HG02981 (cell line): Measurements from ENCODE around the gene KL.

ENCODE experiments used
- ATAC-seq: cut with Tn5 transposase; IDR thresholded peaks from one replicate; pipeline ENCODE4 v1.9.1; 2021; ENCODE audit warnings: mild to moderate bottlenecking, moderate library complexity; ENCODE audit not compliant: unreplicated experiment

KL gene

DNA sequence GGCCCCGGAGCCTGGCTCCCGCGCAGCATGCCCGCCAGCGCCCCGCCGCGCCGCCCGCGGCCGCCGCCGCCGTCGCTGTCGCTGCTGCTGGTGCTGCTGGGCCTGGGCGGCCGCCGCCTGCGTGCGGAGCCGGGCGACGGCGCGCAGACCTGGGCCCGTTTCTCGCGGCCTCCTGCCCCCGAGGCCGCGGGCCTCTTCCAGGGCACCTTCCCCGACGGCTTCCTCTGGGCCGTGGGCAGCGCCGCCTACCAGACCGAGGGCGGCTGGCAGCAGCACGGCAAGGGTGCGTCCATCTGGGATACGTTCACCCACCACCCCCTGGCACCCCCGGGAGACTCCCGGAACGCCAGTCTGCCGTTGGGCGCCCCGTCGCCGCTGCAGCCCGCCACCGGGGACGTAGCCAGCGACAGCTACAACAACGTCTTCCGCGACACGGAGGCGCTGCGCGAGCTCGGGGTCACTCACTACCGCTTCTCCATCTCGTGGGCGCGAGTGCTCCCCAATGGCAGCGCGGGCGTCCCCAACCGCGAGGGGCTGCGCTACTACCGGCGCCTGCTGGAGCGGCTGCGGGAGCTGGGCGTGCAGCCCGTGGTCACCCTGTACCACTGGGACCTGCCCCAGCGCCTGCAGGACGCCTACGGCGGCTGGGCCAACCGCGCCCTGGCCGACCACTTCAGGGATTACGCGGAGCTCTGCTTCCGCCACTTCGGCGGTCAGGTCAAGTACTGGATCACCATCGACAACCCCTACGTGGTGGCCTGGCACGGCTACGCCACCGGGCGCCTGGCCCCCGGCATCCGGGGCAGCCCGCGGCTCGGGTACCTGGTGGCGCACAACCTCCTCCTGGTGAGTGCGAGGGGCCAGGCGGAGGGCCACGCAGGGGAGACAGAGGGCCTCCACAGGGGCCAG, at the start of gene KL:
Gene KL (plus strand): TSS at position 10 of the 909 bp plus-strand sequence. CDS start 18 bp downstream, at position 28.
- ATAC-seq = peak; percentile 27

DNA sequence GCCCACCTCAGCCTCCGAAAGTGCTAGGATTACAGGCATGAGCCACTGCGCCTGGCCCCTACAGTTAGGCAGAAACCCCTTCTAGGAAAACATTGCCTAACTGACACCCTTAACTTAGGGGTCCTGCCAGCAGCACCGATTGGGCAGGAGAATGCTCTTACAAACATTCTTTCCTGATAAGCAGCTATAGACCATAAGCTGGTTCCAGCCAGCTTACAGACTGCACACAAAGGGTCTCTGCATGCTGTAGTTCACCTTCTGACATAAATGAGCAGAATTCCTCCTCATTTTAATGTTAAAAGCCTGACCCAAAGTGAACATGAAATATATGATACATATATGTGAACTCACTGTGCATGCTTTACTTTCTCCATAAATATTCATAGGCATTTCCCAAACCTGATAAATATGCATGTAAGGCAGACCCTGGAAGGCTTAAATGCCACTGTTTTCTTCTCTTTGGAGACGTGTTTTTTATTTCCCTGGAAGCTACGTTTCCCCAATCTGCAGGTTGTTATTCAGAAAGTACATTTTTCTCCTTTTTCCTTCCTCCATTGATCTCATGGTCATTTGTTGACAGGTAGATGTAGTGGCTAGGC, 48.5 kb upstream of the KL start:
- ATAC-seq = no peak

DNA sequence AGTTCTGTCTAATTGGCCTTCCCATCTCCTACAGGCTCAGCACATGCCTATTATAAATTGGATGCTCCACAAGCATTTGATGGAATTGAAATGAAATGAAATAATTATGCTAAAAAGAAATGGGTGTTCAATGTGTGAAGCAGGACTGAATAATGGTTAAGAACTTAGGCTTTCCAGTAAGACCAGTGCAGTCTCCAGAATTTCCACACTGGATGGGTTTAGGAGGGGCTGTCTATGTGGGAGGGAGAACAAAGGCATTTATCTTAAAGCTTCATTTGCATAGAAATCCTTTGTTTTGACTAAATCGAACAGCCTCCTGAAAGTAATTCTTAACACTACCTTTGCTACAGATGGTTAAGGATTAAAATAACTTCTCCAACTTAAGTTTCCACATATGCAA, 47.9 kb upstream of the KL start:
- no peak for ATAC-seq

DNA sequence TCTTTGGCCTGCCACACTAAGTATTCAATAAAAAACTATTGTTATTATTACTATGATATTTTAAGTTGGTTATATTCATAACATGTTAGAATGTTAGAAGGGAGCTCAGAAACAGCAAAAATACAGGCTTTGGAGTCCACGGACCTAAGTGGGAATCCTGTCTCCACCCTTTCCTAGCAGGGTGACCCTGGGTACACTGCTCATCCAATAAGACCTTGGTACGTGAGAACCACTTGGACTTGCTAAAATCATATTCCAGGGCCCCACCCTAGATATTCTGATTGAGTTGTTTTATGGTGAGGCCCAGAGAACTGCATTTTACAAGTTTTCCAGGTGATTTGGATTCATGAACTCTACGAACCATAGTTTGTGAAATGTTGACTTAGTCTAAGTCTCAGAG, 47.4 kb upstream of the KL start:
- no peak for ATAC-seq

DNA sequence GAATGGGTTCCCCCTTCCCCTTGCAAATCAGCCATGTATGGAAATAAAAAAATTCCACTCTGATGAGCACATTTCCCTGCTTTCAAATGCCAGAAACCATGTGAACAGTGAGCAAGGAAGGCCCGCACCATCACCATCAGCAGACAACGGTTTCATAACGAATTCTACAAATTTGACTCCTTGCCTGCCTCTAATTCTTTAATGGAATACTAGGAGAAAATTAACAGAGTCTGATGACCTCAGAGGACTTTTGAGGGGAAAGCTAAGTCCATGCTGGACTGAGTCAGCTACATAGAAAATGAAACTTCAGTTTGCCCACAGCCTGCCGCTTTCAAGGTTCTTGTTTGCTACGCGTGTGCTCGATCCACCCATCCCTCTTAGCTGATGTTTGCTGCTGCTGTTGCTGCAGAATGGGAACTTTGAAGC, 46.7 kb upstream of the KL start:
- ATAC-seq = peak; percentile 90

DNA sequence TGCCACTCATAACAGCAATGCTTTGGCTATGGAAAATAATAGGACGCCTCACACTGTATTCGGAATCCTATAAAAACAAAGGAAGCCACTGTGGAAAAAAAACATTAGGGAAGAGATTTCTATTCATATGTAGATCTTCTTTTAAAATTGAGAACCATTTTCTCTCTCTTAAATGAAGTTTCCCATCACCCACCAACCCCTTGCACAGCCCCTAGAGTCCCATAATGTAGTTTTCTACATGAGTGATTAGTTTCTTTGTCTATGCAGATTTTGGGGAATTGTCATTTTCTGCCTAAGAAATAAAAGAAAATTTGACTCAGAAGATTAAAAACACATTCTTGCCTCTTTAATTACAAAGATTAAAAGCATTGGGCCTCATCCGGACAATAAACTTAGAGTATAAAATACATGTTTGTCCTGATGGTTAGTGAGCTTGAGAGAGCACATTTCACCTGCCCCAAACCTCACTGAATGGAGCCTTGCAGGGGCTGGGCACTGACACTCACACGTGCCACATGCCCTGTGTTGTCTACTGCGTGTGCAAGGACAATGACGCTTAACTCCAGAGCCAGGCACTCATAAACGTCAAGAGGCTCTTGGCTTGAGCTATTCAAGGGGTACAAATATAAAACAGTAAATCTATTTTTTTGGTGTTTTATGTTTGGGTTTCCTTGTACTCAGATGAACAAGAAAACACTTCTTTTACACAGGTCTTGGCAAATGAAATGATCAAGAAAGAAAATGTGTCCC, 40.0 kb upstream of the KL start:
- ATAC-seq = no peak

DNA sequence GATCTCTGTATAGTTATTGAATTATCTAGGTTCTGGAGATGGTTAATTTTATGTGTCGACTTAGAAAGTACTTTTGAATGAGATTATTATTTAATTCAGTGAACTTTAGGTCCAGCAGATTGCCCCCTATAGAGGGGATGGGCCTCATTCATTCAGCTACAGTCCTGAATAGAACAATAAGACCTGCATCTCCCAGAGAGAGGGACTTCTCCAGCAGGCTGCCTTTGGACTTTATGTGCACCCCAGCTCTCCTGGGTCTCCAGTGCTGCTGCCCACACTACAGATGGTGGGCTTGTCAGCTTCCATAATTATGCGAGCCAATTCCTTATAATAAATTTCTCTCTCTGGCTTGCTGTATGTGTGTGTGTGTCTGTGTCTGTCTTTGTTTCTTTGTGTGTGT, 39.3 kb upstream of the KL start:
- no peak for ATAC-seq

DNA sequence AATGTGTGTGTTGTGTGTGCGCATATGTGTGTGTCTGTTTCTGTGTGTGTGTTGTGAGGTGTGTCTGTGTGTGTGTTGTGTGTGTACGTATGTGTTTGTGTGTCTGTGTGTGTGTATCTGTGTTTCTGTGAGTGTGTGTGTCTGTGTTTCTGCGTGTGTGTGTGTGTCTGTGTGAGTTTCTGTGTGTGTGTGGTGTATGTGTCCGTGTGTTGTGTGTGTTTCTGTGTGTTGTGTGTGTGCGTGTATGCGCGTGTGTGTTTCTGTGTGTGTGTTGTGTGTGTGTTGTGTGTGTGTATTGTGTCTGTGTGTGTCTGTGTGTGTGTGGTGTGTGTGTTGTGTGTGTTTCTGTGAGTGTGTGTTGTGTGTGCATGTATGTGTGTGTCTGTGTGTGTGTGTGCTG, 38.9 kb upstream of the KL start:
- ATAC-seq = no peak

DNA sequence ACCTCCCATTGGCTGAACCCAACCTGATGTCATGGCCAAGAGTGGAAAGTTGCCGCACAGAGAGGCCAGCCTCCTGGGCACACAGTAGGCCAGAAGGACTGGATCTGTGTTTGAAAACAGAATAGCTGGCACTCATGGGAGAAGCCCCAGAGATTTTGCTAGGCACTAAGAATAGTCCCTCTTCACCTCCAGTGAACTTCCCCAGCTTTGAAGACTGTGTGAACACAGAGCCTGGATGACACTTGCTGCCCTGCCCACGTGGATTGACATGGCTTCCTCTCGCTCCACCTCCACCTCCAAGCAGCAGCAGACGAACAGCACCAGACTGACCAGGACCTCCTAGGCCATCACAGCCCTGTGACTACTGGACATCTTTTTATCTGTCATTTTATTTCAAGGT, 37.9 kb upstream of the KL start:
- ATAC-seq = no peak

DNA sequence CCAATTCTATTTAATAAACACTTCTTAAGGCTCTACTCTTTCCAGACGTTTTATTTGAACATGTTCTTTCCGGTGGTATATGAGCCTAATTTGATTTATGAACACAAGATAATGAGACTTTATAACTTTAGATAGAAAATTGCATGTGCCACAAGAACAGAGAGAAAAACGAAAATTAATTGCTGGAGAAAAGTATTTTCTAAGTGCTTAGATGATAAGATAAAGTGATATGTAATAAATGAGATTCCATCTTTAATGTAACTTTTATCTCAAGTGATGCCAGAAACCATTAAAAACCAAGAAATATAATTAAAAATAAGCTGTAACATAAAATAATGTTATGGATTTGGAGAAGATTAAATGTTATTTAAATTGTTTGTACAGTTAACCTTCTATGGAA, 33.2 kb upstream of the KL start:
- ATAC-seq = no peak

DNA sequence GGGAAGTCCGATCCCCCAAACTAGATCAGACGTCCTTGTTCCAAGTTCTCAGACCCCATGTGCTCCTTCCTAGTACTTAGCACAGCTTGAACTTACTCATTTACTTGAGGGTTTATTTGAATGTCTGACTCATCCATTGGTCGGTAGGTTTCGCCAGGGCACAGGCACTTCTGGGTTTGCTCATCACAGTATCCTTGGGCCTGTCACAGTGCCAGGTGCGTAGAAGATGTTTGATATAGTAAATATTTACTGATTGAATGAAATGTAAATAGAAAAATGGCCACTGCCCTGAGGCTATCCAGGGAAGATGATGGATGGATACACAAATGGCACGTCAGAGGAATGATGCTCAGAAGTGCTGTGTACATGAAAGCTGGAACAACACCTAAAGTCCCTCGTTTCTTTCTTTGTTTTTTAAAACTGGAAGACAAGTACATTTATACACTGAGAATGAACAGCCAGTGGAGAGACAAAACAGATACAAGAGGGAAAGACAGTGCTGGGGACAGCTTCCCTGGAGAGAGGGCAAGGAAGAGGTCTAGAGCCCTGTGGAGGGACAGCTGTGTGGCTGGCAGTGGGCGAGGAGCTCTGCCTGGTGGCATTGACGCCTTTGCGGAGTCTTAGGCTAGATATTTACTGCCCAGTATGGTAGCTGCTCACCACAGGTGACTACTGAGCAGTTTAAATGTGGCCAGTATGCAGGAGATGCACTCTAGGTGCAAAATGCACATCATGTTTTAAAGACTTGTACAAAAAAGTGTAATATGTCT, 31.2 kb upstream of the KL start:
- no peak for ATAC-seq

DNA sequence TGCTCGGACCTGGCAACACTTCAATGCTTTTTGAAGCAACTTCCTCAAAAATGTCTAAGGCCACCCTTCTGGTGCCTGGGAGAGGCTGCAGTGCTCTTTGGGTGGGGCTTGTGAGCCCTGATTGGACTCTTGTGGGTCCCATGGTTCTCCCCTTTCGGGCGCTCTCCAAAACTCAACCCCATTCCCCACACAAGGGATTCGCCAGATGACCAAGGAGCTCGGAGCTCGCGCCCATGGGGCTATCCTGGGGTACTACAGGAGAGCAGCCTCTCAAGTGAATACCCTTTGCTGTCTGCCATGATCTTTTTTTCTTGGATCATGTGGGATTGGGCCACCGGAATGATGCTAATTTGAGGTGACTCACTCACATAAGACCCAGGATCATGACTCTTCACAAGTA, 29.7 kb upstream of the KL start:
- no peak for ATAC-seq

DNA sequence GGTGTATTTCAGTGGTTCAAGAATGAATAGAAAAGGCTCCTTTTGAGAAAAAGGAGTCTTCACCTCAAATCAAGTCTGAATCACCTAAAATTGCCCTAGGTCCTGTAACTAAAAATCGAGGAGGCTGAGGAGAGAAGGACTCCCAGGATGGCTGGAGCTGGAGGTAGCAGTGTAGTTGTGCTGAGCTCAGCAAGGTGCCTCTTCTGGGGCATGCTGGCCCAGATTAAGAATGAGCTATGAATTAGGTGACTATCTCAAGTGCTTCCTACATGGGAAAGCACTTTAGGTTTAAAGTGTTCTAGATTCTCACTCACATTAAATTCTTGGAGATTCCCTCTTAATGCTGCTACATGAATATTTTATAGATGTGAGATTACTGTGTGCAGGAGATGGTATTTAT, 28.8 kb upstream of the KL start:
- ATAC-seq = no peak

DNA sequence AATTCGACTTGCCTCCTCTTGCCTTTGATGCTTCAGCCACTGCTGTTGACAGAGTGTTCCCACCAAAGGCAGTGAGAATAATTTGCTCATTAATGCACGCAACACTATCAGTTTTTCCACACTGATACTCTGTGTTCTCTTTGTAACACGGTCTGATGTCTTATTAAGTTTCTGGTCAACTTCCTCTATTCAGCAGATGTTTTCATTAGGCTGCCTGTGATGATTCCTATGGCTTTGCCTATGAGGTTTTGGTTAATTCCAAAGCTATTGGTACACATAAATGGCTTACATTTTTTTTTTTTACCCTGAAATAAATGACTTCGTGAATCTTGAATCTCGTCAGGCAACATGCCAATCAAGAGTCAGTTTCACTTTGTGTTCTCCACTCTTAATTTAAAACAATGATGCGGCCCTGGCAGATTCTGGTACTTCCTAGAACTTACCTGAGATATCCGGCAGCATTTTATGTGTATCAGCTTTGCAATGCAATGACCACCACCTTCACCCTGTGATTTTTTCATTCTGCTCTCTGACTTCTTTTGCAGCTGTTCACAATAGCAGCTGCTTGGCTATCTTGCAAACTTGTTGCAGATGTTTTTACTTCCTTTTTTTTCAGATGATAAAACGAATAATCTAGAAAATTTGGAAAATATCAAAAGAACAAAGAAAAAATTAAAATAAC, 27.5 kb upstream of the KL start:
- no peak for ATAC-seq

DNA sequence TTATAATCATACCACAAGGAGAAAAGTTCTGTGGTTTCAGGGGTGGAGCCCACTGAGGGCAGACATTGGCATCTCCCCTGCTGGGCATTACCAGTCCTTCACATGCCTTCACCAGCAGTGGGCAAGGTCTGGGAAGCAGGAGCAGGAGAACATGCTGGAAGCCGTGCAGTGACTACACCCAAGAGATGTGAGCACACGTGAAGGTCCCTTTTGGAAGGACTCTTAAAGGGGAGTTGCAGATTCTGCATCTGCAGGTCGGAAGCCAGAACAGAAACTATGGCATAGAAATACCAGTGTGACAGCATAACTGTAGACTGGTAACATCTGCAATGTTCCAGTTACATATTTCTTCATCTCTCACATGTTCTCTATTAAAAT, 26.9 kb upstream of the KL start:
- ATAC-seq = no peak

DNA sequence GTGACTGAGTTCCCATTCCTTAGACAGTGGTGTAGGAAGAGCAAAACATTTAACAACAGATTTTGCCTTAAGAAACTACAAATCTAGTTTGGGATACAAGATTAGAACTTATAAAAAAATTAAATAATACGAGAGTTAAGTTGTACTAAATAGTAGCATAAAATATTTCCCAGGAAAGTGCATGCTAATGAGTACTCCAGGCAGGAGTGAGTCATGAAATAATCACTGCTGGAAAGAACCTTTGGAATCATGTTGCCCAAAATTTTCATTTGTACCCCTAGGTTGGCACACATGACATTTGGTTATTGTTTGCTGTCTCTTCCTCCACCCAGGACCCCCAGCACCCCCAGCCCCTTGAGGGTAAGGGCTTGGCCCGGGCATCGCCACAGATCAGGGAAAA, 26.3 kb upstream of the KL start:
- ATAC-seq = no peak

DNA sequence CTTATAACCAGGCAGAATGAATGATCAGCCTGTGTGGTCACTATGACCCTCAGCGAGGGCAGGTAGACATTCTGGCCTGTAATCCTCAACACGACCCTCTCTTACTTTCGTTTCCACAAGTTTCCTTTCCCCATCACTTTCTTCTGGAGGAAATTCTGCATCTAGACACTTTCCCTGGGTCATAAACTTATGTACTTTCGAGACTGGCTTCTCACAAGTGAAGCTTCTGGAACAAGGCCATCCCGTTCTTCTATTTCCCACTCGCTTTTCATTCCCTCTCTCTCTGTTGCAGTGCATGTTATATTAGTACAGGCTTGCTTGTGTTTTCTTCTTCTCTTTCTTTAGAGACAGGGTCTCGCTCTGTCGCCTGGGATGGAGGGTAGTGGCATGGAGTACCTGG, 23.1 kb upstream of the KL start:
- ATAC-seq = no peak

DNA sequence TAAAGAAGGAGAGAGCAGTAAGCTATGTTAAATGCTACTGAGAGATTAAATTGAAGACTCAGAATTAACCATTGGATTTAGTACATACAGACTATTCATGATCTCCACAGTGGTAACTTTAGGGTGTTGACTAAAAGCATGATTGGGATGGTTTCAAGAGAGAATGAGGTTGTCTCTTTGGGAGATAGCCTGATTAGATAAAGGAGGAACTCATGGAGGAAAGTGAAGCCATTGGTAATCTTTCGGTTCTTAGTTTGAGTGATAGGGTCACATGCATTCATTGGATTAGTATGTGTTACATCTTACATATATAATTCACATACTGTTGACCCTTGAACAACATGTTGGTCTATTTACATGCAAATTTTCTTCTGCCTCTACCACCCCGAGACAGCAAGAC, 18.8 kb upstream of the KL start:
- no peak for ATAC-seq

DNA sequence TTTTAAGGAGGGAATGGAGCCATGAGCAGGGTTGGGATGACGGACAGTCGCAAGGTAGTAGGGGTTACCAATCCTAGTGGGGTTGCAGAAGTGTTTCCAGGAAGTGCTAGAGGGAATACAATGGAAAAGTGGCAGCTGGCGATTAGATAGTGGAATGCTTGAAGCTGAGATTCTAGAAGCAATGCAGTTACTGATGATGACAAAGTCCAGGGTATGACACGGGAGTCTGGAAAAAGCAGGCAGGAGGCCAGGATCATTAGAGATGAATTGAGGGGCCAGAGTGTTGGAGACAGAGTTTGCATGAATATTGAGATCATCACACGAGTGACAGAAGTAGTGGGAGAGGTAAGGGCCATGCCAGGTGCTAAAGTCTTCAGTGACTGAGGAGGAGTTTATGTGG, 17.3 kb upstream of the KL start:
- ATAC-seq = no peak

DNA sequence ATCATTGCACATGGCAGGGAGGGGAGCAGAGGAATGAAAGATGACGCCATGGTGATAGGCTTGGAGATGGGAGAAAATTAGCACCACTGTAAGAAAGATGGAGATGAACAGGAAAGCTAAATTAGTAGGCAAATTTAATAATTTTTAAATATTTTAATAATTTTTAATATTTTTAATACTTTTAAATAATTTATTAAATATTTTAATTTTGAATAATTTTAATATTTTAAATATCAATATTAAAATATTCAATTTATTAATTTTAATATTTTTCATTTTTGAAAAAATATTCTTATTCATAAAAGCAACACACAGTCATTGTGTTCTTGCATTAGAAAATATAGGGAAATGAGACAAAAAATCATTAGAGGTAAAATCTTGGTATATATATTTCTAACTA, 15.9 kb upstream of the KL start:
- no peak for ATAC-seq
